B cell (primary cell): ENCODE measurements around the gene KLHL25. TPM values are rescaled to one million over a fixed set of nuclear protein-coding genes. Genes with fewer than 3 reads are reported as not detected.
"Not testable (repeated sequence)": the region's sequence is repeated elsewhere in the genome, so short reads cannot be mapped to it uniquely, and the experiment has no call there.

Experiments
- ATAC-seq: fragments of 200-7000 bp; cut with Tn5 transposase; one replicate; pipeline ENCODE4 v1.10.0; 2021; ENCODE audit warnings: low read depth, mild to moderate bottlenecking, moderate number of reproducible peaks, moderate library complexity
- CTCF ChIA-PET: fragments of 350-600 bp; sonication (Branson Sonifier 250); formaldehyde crosslinking; loops from one replicate; lab custom pipeline; 2021; ENCODE audit warnings: antibody characterized with exemption, inconsistent platforms; lab: Charles Lee
- POLR2A ChIA-PET: fragments of 350-600 bp; sonication (Branson Sonifier 250); formaldehyde crosslinking; loops from one replicate; lab custom pipeline; 2021; ENCODE audit warnings: antibody characterized with exemption; lab: Charles Lee
- DNase-seq: peaks from one replicate; pipeline ENCODE4 v3.0.0; 2013
- H2AFZ ChIP-seq: 2 replicates; pipeline ENCODE4 v1.6.1; 2012; ENCODE audit warnings: mild to moderate bottlenecking, low read depth, low read length; ENCODE audit not compliant: insufficient read depth, poor library complexity, severe bottlenecking
- H3K27ac ChIP-seq, 2 donors: 1 replicate in 1 of 2; 2 replicates in 1 of 2; pipeline ENCODE4 v1.5.1; 2012 to 2013; ENCODE audit warnings: low read length in 2 of 2, mild to moderate bottlenecking in 2 of 2, moderate library complexity in 1 of 2
- H3K27me3 ChIP-seq, 4 experiments: fragments of 200-600 bp in 1 of 4; sonication (generic) in 1 of 4; replicated peaks in 1 of 4; 1 replicate in 2 of 4; 2 replicates in 2 of 4; pipeline versions ENCODE4 v1.6.1 to v1.7.0; 2013 to 2016; ENCODE audit warnings: low read length in 3 of 4, mild to moderate bottlenecking in 2 of 4, mixed read lengths in 1 of 4, moderate library complexity in 1 of 4; ENCODE audit not compliant: insufficient read depth in 4 of 4, control insufficient read depth in 3 of 4; ENCODE audit errors: control extremely low read depth in 1 of 4
- H3K36me3 ChIP-seq, 2 experiments: replicated peaks in 1 of 2; 1 replicate in 1 of 2; 2 replicates in 1 of 2; pipeline versions ENCODE4 v1.6.1 to v1.7.1; 2013; ENCODE audit warnings: low read length in 1 of 2; ENCODE audit not compliant: insufficient read depth in 2 of 2, control insufficient read depth in 1 of 2; ENCODE audit errors: control extremely low read depth in 1 of 2, extremely low read depth in 1 of 2
- H3K4me1 ChIP-seq, 2 donors: fragments of 200-600 bp in 1 of 2; sonication (generic) in 1 of 2; 1 replicate in 1 of 2; 2 replicates in 1 of 2; pipeline versions ENCODE4 v1.5.1 to v1.6.1; 2013 to 2017; ENCODE audit warnings: low read length in 2 of 2; ENCODE audit not compliant: control insufficient read depth in 2 of 2, insufficient read depth in 2 of 2
- H3K4me2 ChIP-seq: replicated peaks from 2 replicates; pipeline ENCODE3; 2012; ENCODE audit warnings: mild to moderate bottlenecking, low read depth, low read length; ENCODE audit not compliant: poor library complexity, severe bottlenecking
- H3K4me3 ChIP-seq, 5 experiments: fragments of 200-600 bp in 1 of 5; sonication (generic) in 1 of 5; 1 replicate in 3 of 5; 2 replicates in 2 of 5; pipeline versions ENCODE4 v1.5.1 to v1.7.0; 2011 to 2016; ENCODE audit warnings: low read length in 4 of 5, mild to moderate bottlenecking in 4 of 5, low read depth in 2 of 5, control low read depth in 1 of 5, moderate library complexity in 1 of 5; ENCODE audit not compliant: insufficient read depth in 1 of 5; ENCODE audit errors: control extremely low read depth in 1 of 5, extremely low read depth in 1 of 5
- H3K79me2 ChIP-seq: fragments of 200-600 bp; sonication (generic); one replicate; pipeline ENCODE4 v1.6.0; 2016; ENCODE audit warnings: low read length; ENCODE audit not compliant: control insufficient read depth, insufficient read depth
- H3K9ac ChIP-seq: fragments of 200-600 bp; sonication (generic); 2 replicates; pipeline ENCODE4 v1.6.1; 2017; ENCODE audit warnings: mild to moderate bottlenecking, low read length, moderate library complexity
- H3K9me3 ChIP-seq, 3 donors: one replicate each; pipeline versions ENCODE4 v1.6.1 to v1.7.1; 2013; ENCODE audit warnings: low read length in 2 of 3; ENCODE audit not compliant: control insufficient read depth in 2 of 3, insufficient read depth in 1 of 3; ENCODE audit errors: control extremely low read depth in 1 of 3
- H4K20me1 ChIP-seq: 2 replicates; pipeline ENCODE4 v1.6.0; 2012; ENCODE audit warnings: mild to moderate bottlenecking, low read length; ENCODE audit not compliant: insufficient read depth, control insufficient read depth, poor library complexity, severe bottlenecking
- H3K27ac Mint-ChIP-seq: one replicate; pipeline ENCODE4 v1.8.0; 2021; ENCODE audit warnings: mixed read lengths
- H3K27me3 Mint-ChIP-seq: one replicate; pipeline ENCODE4 v1.8.0; 2021; ENCODE audit warnings: mixed read lengths
- H3K4me1 Mint-ChIP-seq: one replicate; pipeline ENCODE4 v1.8.0; 2021; ENCODE audit warnings: mixed read lengths
- H3K4me3 Mint-ChIP-seq: one replicate; pipeline ENCODE4 v1.8.0; 2021; ENCODE audit warnings: mixed read lengths
- H3K9me3 Mint-ChIP-seq: one replicate; pipeline ENCODE4 v1.8.0; 2022; ENCODE audit warnings: mixed read lengths; ENCODE audit not compliant: insufficient read depth
- CTCF ChIP-seq: fragments of 200-600 bp; IDR thresholded peaks from one replicate; pipeline ENCODE4 v1.8.0; 2022; ENCODE audit warnings: antibody characterized with exemption, mild to moderate bottlenecking
- EZH2 ChIP-seq: IDR thresholded peaks from 2 replicates; pipeline ENCODE4 v1.6.1; 2012; ENCODE audit warnings: borderline replicate concordance, low read depth, mild to moderate bottlenecking, moderate library complexity, low read length; ENCODE audit not compliant: insufficient read depth, poor library complexity, severe bottlenecking
- WGBS: methylation state at CpG from one replicate; pipeline ENCODE4 v1.1.5; 2013; ENCODE audit warnings: missing lambda C conversion rate; ENCODE audit not compliant: insufficient coverage; 5-methylcytosine and 5-hydroxymethylcytosine counted together
- intact Hi-C: fragments of 100-400 bp; cut with micrococcal nuclease; formaldehyde crosslinking; loops from one replicate; pipeline ENCODE4 v1.10.0; 2022
- polyA plus RNA-seq: library from polyadenylated mRNA; depleted of rRNA; stranded (reverse); fragments of >200 nt; gene quantifications from 2 replicates; pipeline ENCODE4 v1.2.3, GENCODE V29; 2012
- total RNA-seq, 2 donors: library from RNA; stranded (reverse); fragments of 120-200 nt in 1 of 2; gene quantifications; 1 replicate in 1 of 2; 2 replicates in 1 of 2; pipeline versions ENCODE4 v1.2.3 to v1.2.4, GENCODE V29; 2013 to 2022

KLHL25 gene
- total and polyA plus RNA-seq, 2 donors (not counting 1 experiment from before 2014, with no cell fraction given): 1.1 to 3.3 TPM

- H3K27me3 ChIP-seq: no peaks in the 10 kb centered on the region
- CTCF ChIA-PET: no interaction called here
These were observed 9.9 kb upstream of the KLHL25 start for GRCh38 chr15:85804481-85805170.

GRCh38 chr15:85802617-85803016 is 7.9 kb upstream of the KLHL25 start:
- H4K20me1 ChIP-seq, CTCF ChIA-PET, intact Hi-C loops, POLR2A ChIA-PET, H3K4me3 ChIP-seq, H3K4me2 ChIP-seq, H3K27ac ChIP-seq, DNase-seq, H3K4me1 ChIP-seq, H3K9ac ChIP-seq, H3K27ac Mint-ChIP-seq, H3K9me3 ChIP-seq, H3K36me3 ChIP-seq, H3K79me2 ChIP-seq, H3K4me3 Mint-ChIP-seq, H2AFZ ChIP-seq, H3K9me3 Mint-ChIP-seq, ATAC-seq, H3K27me3 Mint-ChIP-seq, H3K27me3 ChIP-seq: not testable (repeated sequence)
- peaks cover 11% of the 10 kb centered on the region for H3K4me1 Mint-ChIP-seq
- WGBS: 87% methylated on average over 5 of the region's 9 CpGs

More at GRCh38 chr15:85804481-85805170, 9.9 kb upstream of the KLHL25 start:
- Histone ChIP-seq H3K27ac (no peak overlapping the region), H3K79me2 (no peaks in the 10 kb centered on the region), H4K20me1 (no peaks in the 10 kb centered on the region), H3K4me2 (no peak overlapping the region), H3K36me3 (no peaks in the 10 kb centered on the region), H3K9me3 (peaks cover 0 to 1% (median 0%) of the 10 kb centered on the region in 3 donors), H3K4me3 (no peak overlapping the region), H2AFZ (no peak overlapping the region), H3K4me1 (peaks cover 8 to 9% of the 10 kb centered on the region in 2 donors), H3K9ac (no peak overlapping the region)
- 61% methylated on average over 3 of the region's 7 CpGs for WGBS
- POLR2A ChIA-PET: no interaction called here
- intact Hi-C loops: no loop called here
- Mint-ChIP-seq H3K27me3 (peaks cover 4% of the 10 kb centered on the region), H3K4me3 (no peak overlapping the region), H3K9me3 (no peaks in the 10 kb centered on the region), H3K27ac (no peak overlapping the region), H3K4me1 (peaks cover 11% of the 10 kb centered on the region)
- TF ChIP-seq EZH2 (no peak), CTCF (no peak)
- DNase-seq: no peak
- no peak for ATAC-seq
